HepG2 (cell line): Measurements from ENCODE around the gene GSC2. TPM values are rescaled to one million over a fixed set of nuclear protein-coding genes. Genes with fewer than 3 reads are reported as not detected.

Source experiments
- ATRX ChIP-seq: sonication (generic); formaldehyde crosslinking; IDR thresholded peaks from 2 replicates; pipeline ENCODE4 v1.4.0; 2020; ENCODE audit warnings: missing genetic modification reagents, borderline replicate concordance
- HOXA7 ChIP-seq: sonication (generic); formaldehyde crosslinking; IDR thresholded peaks from 2 replicates; pipeline ENCODE4 v1.8.1; 2022; ENCODE audit warnings: mild to moderate bottlenecking, missing genetic modification reagents, moderate library complexity
- MTA3 ChIP-seq: sonication (generic); formaldehyde crosslinking; IDR thresholded peaks from 2 replicates; pipeline ENCODE4 v1.4.0; 2020; ENCODE audit warnings: missing genetic modification reagents
- PITX1 ChIP-seq: sonication (generic); formaldehyde crosslinking; IDR thresholded peaks from 2 replicates; pipeline ENCODE4 v1.5.1; 2020; ENCODE audit warnings: mild to moderate bottlenecking, missing genetic modification reagents
- SRSF9 ChIP-seq: fragments of 200-400 bp; formaldehyde crosslinking; IDR thresholded peaks from 2 replicates; pipeline ENCODE4 v1.6.1; 2018; ENCODE audit warnings: borderline replicate concordance, mild to moderate bottlenecking, low read depth, low read length; ENCODE audit not compliant: insufficient read depth, poor library complexity, severe bottlenecking
- TCF7 ChIP-seq: sonication (generic); IDR thresholded peaks from 2 replicates; pipeline ENCODE4 v1.6.1; 2016; ENCODE audit warnings: antibody characterized with exemption, low read depth
- ZFAT ChIP-seq: sonication (generic); formaldehyde crosslinking; conservative IDR thresholded peaks from 2 replicates; pipeline ENCODE4 v1.8.1; 2023; ENCODE audit warnings: missing genetic modification reagents, inconsistent platforms
- ZFP36 ChIP-seq: fragments of 150-350 bp; IDR thresholded peaks from 2 replicates; pipeline ENCODE4 v1.6.1; 2018; ENCODE audit warnings: borderline replicate concordance, low read length, low read depth; ENCODE audit not compliant: partially characterized antibody
- ZNF451 ChIP-seq: sonication (generic); formaldehyde crosslinking; IDR thresholded peaks from 2 replicates; pipeline ENCODE4 v1.5.0; 2020; ENCODE audit warnings: mild to moderate bottlenecking, missing genetic modification reagents
- ZNF550 ChIP-seq: sonication (generic); formaldehyde crosslinking; IDR thresholded peaks from 2 replicates; pipeline ENCODE4 v1.4.0; 2020; ENCODE audit warnings: mild to moderate bottlenecking, missing genetic modification reagents, borderline replicate concordance
- ZNF672 ChIP-seq: sonication (generic); formaldehyde crosslinking; IDR thresholded peaks from 2 replicates; pipeline ENCODE4 v1.8.1; 2022; ENCODE audit warnings: missing genetic modification reagents
- ZNF724P ChIP-seq: sonication (generic); formaldehyde crosslinking; IDR thresholded peaks from 2 replicates; pipeline ENCODE4 v1.8.0; 2022; ENCODE audit warnings: missing genetic modification reagents, borderline replicate concordance
- ZSCAN29 ChIP-seq: sonication (generic); formaldehyde crosslinking; conservative IDR thresholded peaks from 2 replicates; pipeline ENCODE4 v1.4.0; 2020; ENCODE audit warnings: mild to moderate bottlenecking, missing genetic modification reagents
- polyA plus RNA-seq, 8 experiments: library from polyadenylated mRNA; depleted of rRNA in 3 of 8; stranded (reverse) in 7 of 8; unstranded in 1 of 8; fragments of >200 nt; fragmentation: Illumina TruSeq in 4 of 8; extraction: Trizol in 4 of 8; gene quantifications; 2 replicates each; pipeline versions ENCODE4 v1.2.1 to v1.2.3, GENCODE V29; 2011 to 2016; ENCODE audit warnings: low read depth in 4 of 8, missing spikeins in 1 of 8, mixed read lengths in 1 of 8; ENCODE audit not compliant: insufficient read depth in 1 of 8
- total RNA-seq, 5 experiments: library from RNA; depleted of rRNA; stranded (reverse); fragments of >200 nt; fragmentation: Illumina TruSeq; extraction: Trizol; gene quantifications; 2 replicates each; pipeline ENCODE4 v1.2.3, GENCODE V29; 2016; ENCODE audit warnings: low read depth in 1 of 5
- TF ChIP-seq, protein P1 (sequence below): sonication (generic); formaldehyde crosslinking; IDR thresholded peaks from 2 replicates; pipeline ENCODE4 v1.9.0; 2021; ENCODE audit warnings: mild to moderate bottlenecking, missing genetic modification reagents
- TF ChIP-seq, protein P2 (sequence below): sonication (generic); formaldehyde crosslinking; IDR thresholded peaks from 2 replicates; pipeline ENCODE4 v1.4.0; 2020; ENCODE audit warnings: mild to moderate bottlenecking, missing genetic modification reagents, borderline replicate concordance
- TF ChIP-seq, protein P3 (sequence below): sonication (generic); formaldehyde crosslinking; IDR thresholded peaks from 2 replicates; pipeline ENCODE4; 2020; ENCODE audit warnings: missing genetic modification reagents, mild to moderate bottlenecking, borderline replicate concordance
- TF ChIP-seq, protein P4 (sequence below): sonication (generic); formaldehyde crosslinking; IDR thresholded peaks from 2 replicates; pipeline ENCODE4 v1.4.0; 2020; ENCODE audit warnings: mild to moderate bottlenecking, missing genetic modification reagents

GSC2 gene
- total and polyA plus RNA-seq, 2 of the 13 experiments (the other 11 are each of a cell fraction or from before 2014, with no cell fraction given) = not detected

- TF ChIP-seq, protein P1, sequence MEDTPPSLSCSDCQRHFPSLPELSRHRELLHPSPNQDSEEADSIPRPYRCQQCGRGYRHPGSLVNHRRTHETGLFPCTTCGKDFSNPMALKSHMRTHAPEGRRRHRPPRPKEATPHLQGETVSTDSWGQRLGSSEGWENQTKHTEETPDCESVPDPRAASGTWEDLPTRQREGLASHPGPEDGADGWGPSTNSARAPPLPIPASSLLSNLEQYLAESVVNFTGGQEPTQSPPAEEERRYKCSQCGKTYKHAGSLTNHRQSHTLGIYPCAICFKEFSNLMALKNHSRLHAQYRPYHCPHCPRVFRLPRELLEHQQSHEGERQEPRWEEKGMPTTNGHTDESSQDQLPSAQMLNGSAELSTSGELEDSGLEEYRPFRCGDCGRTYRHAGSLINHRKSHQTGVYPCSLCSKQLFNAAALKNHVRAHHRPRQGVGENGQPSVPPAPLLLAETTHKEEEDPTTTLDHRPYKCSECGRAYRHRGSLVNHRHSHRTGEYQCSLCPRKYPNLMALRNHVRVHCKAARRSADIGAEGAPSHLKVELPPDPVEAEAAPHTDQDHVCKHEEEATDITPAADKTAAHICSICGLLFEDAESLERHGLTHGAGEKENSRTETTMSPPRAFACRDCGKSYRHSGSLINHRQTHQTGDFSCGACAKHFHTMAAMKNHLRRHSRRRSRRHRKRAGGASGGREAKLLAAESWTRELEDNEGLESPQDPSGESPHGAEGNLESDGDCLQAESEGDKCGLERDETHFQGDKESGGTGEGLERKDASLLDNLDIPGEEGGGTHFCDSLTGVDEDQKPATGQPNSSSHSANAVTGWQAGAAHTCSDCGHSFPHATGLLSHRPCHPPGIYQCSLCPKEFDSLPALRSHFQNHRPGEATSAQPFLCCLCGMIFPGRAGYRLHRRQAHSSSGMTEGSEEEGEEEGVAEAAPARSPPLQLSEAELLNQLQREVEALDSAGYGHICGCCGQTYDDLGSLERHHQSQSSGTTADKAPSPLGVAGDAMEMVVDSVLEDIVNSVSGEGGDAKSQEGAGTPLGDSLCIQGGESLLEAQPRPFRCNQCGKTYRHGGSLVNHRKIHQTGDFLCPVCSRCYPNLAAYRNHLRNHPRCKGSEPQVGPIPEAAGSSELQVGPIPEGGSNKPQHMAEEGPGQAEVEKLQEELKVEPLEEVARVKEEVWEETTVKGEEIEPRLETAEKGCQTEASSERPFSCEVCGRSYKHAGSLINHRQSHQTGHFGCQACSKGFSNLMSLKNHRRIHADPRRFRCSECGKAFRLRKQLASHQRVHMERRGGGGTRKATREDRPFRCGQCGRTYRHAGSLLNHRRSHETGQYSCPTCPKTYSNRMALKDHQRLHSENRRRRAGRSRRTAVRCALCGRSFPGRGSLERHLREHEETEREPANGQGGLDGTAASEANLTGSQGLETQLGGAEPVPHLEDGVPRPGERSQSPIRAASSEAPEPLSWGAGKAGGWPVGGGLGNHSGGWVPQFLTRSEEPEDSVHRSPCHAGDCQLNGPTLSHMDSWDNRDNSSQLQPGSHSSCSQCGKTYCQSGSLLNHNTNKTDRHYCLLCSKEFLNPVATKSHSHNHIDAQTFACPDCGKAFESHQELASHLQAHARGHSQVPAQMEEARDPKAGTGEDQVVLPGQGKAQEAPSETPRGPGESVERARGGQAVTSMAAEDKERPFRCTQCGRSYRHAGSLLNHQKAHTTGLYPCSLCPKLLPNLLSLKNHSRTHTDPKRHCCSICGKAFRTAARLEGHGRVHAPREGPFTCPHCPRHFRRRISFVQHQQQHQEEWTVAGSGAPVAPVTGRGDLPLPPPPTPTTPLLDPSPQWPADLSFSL (CRISPR knock-in tag) = no peak
- TF ChIP-seq ZNF451 (no peak), TCF7 (no peak), ATRX (CRISPR knock-in tag) (no peak), PITX1 (CRISPR knock-in tag) (no peak), HOXA7 (CRISPR knock-in tag) (no peak), ZFP36 (no peak), ZFAT (CRISPR knock-in tag) (no peak), ZSCAN29 (CRISPR knock-in tag) (no peak), ZNF724P (CRISPR knock-in tag) (no peak), SRSF9 (no peak), ZNF672 (no peak), ZNF550 (CRISPR knock-in tag) (no peak), MTA3 (CRISPR knock-in tag) (no peak)
- TF ChIP-seq, protein P2, sequence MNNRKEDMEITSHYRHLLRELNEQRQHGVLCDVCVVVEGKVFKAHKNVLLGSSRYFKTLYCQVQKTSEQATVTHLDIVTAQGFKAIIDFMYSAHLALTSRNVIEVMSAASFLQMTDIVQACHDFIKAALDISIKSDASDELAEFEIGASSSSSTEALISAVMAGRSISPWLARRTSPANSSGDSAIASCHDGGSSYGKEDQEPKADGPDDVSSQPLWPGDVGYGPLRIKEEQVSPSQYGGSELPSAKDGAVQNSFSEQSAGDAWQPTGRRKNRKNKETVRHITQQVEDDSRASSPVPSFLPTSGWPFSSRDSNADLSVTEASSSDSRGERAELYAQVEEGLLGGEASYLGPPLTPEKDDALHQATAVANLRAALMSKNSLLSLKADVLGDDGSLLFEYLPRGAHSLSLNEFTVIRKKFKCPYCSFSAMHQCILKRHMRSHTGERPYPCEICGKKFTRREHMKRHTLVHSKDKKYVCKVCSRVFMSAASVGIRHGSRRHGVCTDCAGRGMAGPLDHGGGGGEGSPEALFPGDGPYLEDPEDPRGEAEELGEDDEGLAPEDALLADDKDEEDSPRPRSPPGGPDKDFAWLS (CRISPR knock-in tag) = no peak
- TF ChIP-seq, protein P3, sequence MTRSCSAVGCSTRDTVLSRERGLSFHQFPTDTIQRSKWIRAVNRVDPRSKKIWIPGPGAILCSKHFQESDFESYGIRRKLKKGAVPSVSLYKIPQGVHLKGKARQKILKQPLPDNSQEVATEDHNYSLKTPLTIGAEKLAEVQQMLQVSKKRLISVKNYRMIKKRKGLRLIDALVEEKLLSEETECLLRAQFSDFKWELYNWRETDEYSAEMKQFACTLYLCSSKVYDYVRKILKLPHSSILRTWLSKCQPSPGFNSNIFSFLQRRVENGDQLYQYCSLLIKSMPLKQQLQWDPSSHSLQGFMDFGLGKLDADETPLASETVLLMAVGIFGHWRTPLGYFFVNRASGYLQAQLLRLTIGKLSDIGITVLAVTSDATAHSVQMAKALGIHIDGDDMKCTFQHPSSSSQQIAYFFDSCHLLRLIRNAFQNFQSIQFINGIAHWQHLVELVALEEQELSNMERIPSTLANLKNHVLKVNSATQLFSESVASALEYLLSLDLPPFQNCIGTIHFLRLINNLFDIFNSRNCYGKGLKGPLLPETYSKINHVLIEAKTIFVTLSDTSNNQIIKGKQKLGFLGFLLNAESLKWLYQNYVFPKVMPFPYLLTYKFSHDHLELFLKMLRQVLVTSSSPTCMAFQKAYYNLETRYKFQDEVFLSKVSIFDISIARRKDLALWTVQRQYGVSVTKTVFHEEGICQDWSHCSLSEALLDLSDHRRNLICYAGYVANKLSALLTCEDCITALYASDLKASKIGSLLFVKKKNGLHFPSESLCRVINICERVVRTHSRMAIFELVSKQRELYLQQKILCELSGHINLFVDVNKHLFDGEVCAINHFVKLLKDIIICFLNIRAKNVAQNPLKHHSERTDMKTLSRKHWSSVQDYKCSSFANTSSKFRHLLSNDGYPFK = no peak
- TF ChIP-seq, protein P4, sequence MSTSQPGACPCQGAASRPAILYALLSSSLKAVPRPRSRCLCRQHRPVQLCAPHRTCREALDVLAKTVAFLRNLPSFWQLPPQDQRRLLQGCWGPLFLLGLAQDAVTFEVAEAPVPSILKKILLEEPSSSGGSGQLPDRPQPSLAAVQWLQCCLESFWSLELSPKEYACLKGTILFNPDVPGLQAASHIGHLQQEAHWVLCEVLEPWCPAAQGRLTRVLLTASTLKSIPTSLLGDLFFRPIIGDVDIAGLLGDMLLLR (CRISPR knock-in tag) = no peak
Measured at GRCh38 chr22:19174106-19175025, 24.3 kb upstream of the GSC2 start (continued).
